Suprapubic skin (tissue), 3 donors: Measurements from ENCODE around the gene IRF8.

Experiments used
- CTCF ChIP-seq, 2 donors: fragments of 200-600 bp in 1 of 2; fragments of 450-650 bp in 1 of 2; sonication (generic) in 1 of 2; IDR thresholded peaks; one replicate each; pipeline ENCODE4 v1.5.1; 2016 to 2019; ENCODE audit warnings: antibody characterized with exemption in 2 of 2, mild to moderate bottlenecking in 1 of 2, moderate library complexity in 1 of 2
- POLR2A ChIP-seq, 2 donors: fragments of 450-650 bp; IDR thresholded peaks; one replicate each; pipeline ENCODE4 v1.6.1; 2017; ENCODE audit warnings: antibody characterized with exemption in 2 of 2, mild to moderate bottlenecking in 2 of 2, moderate library complexity in 2 of 2

- TF ChIP-seq CTCF (IDR thresholded peaks at IDR 0.05) (no peak), POLR2A (IDR thresholded peaks at IDR 0.05) (no peak)
Measured at GRCh38 chr16:85921026-85921425, 22.1 kb downstream of the IRF8 start.
